ENCODE data around the gene CIAO3.

Gene CIAO3

DNA sequence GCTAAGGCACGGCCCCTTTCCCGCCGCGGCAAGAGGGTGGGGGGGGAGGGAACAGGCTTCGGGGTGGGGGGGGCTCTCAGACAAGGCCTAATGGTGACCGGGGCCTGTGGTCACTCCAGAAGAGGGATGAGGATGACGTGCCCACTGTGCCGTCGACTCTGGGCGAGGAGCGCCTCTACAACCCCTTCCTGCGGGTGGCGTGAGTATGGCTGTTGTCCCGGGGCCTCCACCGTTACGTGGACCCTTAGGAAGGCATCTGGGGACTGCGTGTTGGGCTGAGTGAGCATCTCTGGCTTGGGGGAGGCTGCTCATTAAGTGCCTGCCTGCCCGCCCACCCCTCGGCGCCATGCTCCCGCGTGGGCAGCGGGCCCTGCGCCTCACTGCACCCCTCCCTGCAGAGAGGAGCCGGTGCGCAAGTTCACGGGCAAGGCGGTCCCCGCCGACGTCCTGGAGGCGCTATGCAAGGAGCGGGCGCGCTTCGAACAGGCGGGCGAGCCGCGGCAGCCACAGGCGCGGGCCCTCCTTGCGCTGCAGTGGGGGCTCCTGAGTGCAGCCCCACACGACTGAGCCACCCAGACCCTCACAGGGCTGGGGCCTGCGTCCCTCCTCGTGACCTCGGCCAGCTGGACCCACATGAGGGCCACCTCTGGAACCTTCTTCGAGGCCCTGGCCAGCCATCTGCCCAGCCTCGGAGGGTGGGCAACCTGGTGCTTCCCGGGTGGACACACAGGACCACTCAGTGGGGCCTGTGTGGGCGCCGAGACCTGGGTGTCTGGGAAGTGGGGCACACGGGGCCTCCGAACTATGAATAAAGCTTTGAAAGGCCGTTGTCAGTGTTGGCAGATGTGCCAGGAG, 11.7 kb downstream of the CIAO3 start:
- no peak for DNase-seq
- in situ Hi-C loops (cut with HindIII; ENCODE audit: low pct_ligation_motif_present, low pct_unique_long_range_greater_than_20kb, low sequenced_read_pairs) = no loop called here

DNA sequence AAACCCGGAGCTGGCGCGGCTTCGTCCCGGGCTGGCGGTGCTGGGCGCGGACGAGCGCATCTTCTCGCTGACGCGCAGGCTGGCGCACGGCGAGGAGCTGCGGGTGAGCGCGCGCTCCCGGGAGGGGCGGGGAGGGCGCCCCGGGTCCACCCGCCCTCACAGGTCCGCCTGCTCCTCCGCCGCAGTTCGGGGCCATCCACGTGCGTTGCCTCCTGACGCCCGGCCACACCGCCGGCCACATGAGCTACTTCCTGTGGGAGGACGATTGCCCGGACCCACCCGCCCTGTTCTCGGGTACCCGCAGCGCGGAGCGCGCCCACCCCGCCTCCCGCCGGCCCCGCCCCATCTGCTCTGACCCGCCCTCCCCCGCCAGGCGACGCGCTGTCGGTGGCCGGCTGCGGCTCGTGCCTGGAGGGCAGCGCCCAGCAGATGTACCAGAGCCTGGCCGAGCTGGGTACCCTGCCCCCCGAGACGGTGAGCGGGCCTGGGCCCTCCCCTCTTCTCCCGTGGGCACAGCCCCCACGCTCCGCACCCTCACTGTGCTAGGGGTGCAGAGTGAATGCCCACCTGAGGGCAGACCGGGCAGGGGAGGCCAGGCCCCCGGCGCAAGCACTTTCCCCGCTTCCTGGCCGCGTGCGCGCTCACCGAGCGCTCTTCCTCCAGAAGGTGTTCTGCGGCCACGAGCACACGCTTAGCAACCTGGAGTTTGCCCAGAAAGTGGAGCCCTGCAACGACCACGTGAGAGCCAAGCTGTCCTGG, 12.5 kb downstream of the CIAO3 start:
- peak; percentile 91 for DNase-seq
- in situ Hi-C loops (cut with HindIII; ENCODE audit: low pct_ligation_motif_present, low pct_unique_long_range_greater_than_20kb, low sequenced_read_pairs) = no loop called here

DNA sequence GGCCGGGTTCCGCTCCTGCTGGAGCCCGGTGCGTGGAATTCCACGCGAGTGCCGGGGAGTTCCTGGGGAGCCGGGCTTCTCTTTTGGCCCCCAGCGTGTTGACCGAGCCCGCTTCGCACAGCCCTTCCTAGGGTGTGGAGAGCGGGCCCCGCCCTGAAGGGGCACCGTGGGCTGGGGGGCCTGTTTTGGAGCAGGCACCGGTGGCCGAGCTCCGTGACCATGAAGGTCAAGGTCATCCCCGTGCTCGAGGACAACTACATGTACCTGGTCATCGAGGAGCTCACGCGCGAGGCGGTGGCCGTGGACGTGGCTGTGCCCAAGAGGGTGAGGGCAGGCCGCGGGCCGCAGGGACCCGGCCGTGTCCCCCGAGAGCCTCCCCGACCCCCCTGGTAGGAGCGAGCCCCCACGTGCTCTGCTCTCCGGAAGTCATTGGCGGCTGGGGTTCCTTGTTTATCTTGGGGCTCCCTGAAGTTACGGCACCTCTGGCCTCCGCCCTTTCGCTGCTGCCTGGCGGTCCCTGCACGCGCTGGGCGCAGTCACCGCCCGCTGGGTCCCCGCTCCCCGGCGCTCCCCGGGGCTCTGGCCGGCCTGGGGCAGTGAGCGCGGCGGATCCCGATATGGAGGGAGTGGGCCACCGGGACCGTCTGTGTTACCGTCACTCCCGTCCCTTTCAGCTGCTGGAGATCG, 13.4 kb downstream of the CIAO3 start:
- DNase-seq = no peak
- in situ Hi-C loops (cut with HindIII; ENCODE audit: low pct_ligation_motif_present, low pct_unique_long_range_greater_than_20kb, low sequenced_read_pairs) = no loop called here

DNA sequence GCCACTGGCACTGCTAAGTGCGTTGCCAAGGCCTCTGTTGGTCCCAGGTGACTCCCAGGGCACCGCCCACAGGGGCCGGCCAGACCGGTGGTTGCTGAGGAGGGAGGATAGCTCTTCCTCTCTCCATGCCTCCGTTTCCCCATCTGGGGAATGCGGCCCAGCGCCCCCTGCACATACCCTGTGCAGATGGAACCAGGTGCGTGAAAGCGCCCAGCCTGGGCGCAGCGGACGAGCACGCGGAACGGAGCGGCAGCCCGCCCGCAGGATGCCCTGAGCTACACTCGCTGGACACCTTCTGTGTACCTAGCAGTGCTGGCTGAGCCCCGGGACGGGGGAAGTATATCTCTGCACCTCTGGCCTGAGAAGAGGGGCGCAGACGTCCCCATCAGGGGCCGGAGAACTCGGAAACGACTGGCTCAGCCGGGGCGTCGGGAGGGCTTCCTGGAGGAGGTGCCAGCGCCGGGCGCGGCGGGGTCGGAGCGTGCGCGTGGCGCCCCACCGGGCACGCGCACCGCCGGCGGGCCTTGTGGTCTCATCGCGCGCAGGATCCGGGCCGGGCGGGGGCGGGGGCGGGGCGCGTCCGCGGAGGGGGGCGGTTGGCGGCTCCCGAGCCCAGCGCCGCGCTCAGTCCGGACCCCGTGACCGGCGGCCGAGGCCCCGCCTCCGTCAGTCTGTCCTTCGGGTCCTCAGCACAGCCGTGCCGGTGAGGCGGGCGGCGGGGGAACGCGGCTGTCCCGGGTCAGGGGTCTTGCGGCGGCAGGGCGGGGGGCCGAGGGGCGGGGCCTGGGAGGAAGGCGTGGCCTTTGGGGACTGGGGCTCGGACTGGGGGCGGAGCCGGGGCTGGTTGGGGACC, 14.1 kb downstream of the CIAO3 start, which contains the start of the genes CCDC78 and HAGHL:
CCDC78 (minus strand) TSS at position 6 of the 853 bp plus-strand sequence. CDS start 76 bp downstream, outside the sequence.
HAGHL (plus strand) TSS at position 669 of the 853 bp plus-strand sequence. CDS start 404 bp downstream, outside the sequence.
- peak; percentile 71 for DNase-seq
- in situ Hi-C loops (cut with HindIII; ENCODE audit: low pct_ligation_motif_present, low pct_unique_long_range_greater_than_20kb, low sequenced_read_pairs) = no loop called here

DNA sequence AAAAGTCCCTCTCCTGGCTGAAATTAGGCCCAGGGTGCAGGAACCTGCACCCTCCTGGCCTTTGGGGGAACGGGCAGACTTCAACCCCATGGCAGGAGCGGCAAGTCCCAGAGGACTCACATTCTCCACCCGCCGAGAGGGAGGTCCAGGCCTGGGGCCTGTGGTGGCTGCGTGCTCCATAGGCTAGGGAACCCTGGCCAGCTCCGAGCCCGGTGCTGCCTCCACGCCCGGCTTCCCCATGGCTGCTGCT, 14.7 kb downstream of the CIAO3 start:
- in situ Hi-C loops (cut with HindIII; ENCODE audit: low pct_ligation_motif_present, low pct_unique_long_range_greater_than_20kb, low sequenced_read_pairs) = no loop called here

DNA sequence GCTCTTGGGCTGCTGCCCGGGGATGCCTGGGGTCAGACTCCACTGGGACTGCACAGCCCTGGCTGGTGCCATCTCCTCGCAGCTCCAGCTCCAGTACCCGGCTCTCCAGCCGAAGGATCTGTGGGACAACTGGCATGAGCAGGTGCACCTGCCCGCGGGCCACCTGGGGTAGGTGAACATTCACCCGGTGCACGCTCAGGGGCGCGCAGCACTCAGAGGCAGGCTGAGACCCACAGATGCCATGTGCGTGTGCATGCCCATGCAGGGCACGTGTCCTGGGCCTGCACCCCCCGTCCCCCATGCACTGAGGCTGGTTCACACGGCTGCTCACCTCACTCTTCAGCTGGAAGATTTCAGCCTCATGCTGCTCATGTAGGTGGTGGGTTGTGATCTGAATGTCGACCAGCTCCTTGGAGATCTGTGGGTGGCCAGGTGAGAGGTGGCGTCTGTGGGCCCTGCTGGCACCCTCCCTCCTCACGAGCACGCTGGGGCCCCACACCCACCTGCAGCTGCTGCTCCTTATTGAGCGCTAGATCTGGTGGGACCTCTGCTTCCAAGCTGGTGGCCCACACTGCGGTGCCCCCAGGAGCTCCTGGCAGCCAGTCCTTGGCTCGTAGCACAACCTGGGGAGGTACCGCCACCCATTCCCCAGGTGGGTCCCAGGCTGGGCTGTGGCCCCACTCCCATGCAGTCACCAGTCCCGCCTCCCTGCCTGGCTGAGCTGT, 15.2 kb downstream of the CIAO3 start:
- DNase-seq = no peak
- in situ Hi-C loops (cut with HindIII; ENCODE audit: low pct_ligation_motif_present, low pct_unique_long_range_greater_than_20kb, low sequenced_read_pairs) = no loop called here

More for the DNA sequence above, 14.7 kb downstream of the CIAO3 start:
- no peak for DNase-seq

DNA sequence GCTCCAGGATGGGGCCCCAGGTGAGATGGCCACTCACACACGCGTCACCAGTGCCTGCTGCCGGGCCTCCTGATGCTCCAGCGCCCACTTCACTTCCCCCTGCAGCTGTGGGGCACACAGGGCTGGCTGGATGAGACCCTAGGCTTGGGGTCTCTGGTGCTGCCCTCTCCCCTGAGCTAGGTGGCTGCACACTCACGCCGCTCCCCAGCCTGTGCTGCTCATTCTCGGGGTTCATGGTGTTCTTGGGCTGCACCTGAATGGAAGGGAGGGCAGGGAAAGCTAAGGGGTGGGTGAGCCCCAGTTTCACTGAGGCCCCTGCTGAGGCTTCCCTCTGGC, 15.8 kb downstream of the CIAO3 start:
- DNase-seq = no peak
- in situ Hi-C loops (cut with HindIII; ENCODE audit: low pct_ligation_motif_present, low pct_unique_long_range_greater_than_20kb, low sequenced_read_pairs) = no loop called here

DNA sequence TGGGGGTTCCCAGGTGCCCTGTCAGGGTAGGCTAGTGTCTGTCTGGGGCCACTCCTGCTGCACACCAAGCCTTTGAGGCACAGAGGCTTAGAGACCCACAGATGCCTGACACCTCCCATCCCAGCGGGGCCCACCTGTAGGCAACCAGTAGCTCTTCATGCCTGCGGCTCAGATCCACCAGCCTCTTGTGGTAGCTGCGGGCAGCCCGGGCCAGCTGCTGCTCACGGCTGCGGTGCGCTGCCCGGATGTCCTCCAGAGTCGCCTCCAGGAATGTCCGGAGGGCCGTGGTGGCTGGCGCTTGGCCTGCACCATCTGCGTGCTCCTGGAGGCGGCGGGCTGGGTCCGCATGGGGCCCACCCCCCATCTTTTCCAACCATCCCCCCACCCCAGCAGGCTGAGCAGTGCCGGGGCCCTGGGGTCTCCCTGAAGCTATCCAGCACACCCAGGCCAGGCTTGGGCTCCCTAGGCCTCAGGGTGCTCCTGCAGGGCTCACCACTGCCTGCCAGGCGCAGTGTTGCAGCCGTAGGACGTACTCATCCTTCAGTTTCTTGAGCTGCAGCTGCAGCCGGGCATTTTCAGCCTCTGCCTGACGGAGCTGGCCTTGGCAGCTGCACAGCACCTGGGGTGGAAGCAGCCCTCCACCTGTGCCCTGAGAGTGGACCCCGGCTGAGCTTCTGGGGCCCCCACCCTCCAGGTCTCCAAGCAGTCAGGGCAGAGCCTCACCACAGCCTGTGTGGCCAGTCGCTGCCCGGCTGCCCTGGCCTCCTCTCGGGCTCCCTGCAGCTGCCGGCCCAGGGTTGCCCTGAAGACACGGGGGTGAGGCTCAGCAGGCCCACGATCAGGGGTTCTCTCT, 16.4 kb downstream of the CIAO3 start:
- no peak for DNase-seq
- in situ Hi-C loops (cut with HindIII; ENCODE audit: low pct_ligation_motif_present, low pct_unique_long_range_greater_than_20kb, low sequenced_read_pairs) = no loop called here

DNA sequence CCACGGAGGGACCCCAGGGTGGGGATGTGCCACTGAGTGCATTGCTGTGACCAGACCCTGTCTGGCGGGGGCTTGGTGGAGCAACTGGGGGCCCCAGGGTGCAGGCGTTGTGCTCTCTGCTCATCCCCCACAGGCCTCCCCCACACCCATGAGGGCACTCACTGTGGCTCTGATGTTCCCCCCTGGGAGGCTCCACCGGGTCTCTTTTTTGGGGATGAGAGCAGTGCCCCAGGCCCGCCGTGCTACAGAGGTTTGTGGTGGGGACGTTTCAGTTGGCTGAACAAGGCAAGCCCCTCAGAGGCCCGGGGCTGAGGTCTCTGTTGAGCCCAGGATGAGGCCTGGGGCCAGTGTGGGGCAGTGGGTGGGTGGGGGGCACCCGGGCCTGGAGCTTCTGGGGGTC, 17.1 kb downstream of the CIAO3 start:
- in situ Hi-C loops (cut with HindIII; ENCODE audit: low pct_ligation_motif_present, low pct_unique_long_range_greater_than_20kb, low sequenced_read_pairs) = no loop called here
- no peak for DNase-seq

DNA sequence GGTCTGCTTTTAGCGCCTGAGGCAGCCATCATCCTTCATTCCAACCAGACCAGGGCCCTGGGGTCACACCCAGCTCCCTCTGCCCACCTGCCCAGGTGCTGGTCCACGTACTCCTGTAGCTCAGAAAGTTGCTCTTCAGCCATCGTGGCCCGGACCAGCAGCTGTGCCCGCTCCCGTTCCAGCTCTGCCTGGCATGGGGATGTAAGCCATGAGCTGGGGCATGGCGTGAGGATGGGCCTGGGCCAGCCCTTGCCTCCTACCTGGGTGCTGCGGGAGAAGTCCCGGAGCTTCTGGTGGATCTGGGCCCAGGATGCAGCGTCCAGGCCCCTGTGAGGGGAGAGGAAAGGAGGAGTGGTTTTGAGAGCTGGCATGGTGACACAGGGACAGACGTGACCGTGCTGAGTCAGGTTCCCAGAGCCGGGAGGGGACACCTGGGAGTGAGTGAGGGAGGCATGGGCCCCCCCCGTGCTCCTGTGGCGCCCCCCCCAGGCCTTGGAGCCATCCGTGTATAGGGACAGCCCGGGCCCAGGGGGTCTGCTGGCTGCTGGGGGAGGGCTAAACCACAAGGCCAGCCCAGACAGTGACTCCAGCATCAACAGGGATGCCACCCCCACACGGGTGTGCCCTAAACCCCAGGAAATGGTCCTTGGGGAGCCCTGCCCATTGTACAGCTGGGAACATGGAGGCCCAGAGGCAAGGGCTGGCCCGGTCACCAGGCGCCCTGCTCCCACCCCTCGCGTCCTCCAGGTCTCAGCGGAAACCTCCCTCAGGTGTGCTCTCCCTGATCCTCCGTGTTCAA, 17.8 kb downstream of the CIAO3 start:
- in situ Hi-C loops (cut with HindIII; ENCODE audit: low pct_ligation_motif_present, low pct_unique_long_range_greater_than_20kb, low sequenced_read_pairs) = no loop called here
- no peak for DNase-seq

DNA sequence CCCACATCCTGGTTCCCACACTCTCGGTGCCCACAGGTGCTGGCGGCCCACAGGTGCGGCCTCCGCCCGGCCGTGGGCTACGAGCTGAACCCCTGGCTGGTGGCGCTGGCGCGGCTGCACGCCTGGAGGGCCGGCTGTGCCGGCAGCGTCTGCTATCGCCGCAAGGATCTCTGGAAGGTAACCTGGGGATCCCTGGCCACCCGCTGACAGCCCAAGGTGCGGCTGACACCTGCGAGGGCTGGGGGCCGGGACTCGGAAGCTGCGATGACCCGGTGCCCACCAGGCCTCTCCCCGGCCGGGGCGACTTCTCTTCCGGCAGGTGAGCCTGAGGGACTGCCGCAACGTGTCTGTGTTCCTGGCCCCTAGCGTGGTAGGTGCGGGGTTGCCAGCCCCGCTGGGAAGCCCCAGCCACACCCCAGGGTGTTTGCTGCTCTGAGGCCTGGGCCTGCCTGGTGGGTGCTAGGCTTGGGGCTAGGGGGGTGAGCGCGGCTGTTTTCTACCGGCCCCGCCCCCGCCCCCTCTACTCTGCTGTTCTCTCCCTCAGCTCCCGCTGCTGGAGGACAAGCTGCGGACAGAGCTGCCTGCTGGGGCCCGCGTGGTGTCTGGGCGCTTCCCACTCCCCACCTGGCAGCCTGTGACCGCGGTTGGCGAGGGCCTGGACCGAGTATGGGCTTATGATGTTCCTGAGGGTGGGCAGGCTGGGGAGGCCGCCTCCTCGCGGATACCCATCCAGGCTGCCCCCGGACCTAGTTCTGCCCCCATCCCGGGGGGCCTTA, 18.8 kb downstream of the CIAO3 start:
- in situ Hi-C loops (cut with HindIII; ENCODE audit: low pct_ligation_motif_present, low pct_unique_long_range_greater_than_20kb, low sequenced_read_pairs) = no loop called here
- no peak for DNase-seq

DNA sequence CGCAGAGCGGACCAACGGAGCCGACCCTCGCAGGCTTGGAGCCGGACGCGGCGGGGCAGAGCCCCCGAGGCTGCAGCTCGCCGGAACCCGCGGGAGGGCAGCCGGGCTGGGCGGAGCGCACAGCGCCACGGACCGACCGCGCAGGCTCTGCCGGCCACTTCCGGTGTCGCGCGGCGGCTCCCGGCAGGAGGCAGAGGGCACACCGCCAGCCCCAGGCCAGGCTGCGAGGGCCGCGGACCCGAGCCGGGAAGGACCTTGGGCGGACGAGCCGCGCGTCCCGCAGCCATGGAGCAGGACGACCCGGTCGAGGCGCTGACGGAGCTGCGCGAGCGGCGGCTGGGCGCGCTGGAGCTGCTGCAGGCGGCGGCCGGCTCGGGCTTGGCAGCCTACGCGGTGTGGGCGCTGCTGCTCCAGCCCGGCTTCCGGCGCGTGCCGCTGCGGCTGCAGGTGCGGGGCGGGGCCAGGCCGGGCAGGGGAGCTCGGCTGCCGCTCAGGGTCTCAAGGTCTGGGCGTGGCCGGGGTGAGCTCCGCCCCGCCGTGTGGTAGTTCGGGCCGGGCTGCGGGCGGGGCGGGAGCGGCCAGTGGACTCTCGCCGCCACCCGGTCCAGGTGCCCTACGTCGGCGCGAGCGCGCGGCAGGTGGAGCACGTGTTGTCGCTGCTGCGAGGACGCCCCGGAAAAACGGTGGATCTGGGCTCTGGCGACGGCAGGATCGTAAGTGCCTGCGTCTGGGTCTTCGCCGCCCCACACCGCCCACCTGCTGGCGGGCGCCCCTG, 19.6 kb downstream of the CIAO3 start, which contains the start of gene ANTKMT:
ANTKMT (plus strand) TSS at position 157 of the 775 bp plus-strand sequence; CDS start at position 286, 129 bp downstream.
- in situ Hi-C loops (cut with HindIII; ENCODE audit: low pct_ligation_motif_present, low pct_unique_long_range_greater_than_20kb, low sequenced_read_pairs) = no loop called here
- DNase-seq = peak; percentile 91

DNA sequence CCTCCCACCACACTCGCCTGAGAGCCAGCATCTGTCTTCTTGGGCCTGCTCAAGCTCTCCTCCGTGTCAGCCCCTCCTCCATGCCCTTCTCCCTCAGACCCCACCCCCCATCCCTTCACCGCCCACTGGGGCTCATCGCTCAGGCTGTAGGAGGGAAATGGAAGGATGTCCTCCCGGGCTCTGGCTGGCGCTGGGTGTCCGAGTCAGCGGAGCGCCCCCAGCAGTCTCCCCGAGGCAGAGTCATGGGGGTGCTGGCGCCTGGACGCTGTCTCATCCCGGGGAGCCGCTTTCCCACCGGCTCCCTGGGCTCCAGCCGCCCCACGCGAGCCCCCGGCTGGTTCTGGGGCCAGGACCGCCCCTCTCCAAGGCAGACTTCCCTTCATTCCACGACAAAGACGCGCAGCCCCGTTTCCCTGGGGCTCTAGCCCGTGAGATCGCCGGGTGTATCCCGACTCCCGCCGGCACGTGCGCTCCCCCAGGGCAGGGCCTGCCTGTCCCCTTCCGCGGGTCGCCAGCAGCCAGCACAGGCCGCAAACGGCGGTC, 20.3 kb downstream of the CIAO3 start:
- in situ Hi-C loops (cut with HindIII; ENCODE audit: low pct_ligation_motif_present, low pct_unique_long_range_greater_than_20kb, low sequenced_read_pairs) = no loop called here

DNA sequence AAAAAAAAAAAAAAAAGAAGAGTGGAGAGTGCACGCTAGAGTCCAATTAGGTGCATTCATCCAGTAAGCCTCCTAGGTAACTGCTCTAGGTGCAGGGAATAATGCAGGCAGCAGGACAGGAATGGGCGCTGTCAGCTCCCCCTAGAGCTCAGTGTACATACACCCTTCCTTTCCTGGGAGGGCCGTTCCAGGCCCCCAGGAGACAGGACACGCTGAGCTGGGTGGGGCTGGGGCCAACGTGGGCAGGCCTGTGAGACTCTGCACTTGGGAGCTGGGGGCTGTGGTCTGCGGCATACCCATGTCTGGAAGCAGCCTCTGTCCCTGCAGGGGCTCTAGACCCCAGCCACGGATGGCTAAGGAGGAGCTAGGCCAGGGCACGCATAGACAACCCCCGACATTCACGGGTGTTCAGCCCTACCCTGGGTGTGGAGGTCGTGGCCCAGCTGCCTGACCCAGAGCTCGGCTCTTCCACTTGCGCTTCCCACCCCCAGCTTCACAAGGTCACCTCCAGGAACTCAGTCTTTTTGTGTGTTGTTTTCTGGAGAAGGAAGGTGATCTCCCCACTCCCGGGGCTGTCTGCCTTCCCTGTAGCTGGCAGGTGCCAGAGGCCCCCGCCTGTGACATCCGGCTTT, 20.9 kb downstream of the CIAO3 start:
- peak; percentile 72 for DNase-seq
- in situ Hi-C loops (cut with HindIII; ENCODE audit: low pct_ligation_motif_present, low pct_unique_long_range_greater_than_20kb, low sequenced_read_pairs) = no loop called here

More for the DNA sequence above, 20.3 kb downstream of the CIAO3 start:
- DNase-seq = peak; percentile 93
